ENCODE measurements around the gene ULK1.

GRCh38 chr12:131894981-131895639 is 688 bp downstream of the ULK1 start:
- TF ChIP-seq ZBTB7A (tag by site-specific recombination; IDR thresholded peaks at IDR 0.05; ENCODE audit: low read depth) (no peak), ZNF23 (tag by site-specific recombination; IDR thresholded peaks at IDR 0.05; ENCODE audit: borderline replicate concordance) (no peak)
